Mesenchymal stem cell (in vitro differentiated cells and primary cell): Measurements from ENCODE around the gene FHOD1.
A peak's percentile ranks its signal among the peaks of the same experiment; 100 is the strongest.

ENCODE experiments used
- DNase-seq: peaks from one replicate; pipeline ENCODE4 v3.0.0-alpha.2; 2013
- H2AFZ ChIP-seq: one replicate; pipeline ENCODE4 v1.6.1; 2013; ENCODE audit warnings: low read depth, mild to moderate bottlenecking, control low read depth, inconsistent platforms, low read length, moderate library complexity
- H2AK5ac ChIP-seq: 2 replicates; pipeline ENCODE4 v1.6.1; 2013; ENCODE audit warnings: low read length, moderate library complexity, mild to moderate bottlenecking, inconsistent platforms; ENCODE audit not compliant: severe bottlenecking
- H2BK120ac ChIP-seq: one replicate; pipeline ENCODE4 v1.6.1; 2013; ENCODE audit warnings: low read depth, mild to moderate bottlenecking, inconsistent platforms, low read length, moderate library complexity
- H2BK12ac ChIP-seq, 2 experiments: one replicate each; pipeline ENCODE4 v1.6.1; 2013; ENCODE audit warnings: inconsistent platforms in 2 of 2, low read length in 2 of 2, mild to moderate bottlenecking in 2 of 2, moderate library complexity in 2 of 2, control low read depth in 1 of 2
- H2BK15ac ChIP-seq: one replicate; pipeline ENCODE4 v1.6.1; 2013; ENCODE audit warnings: mild to moderate bottlenecking, low read depth, inconsistent platforms; ENCODE audit not compliant: poor library complexity, severe bottlenecking
- H2BK5ac ChIP-seq: 2 replicates; pipeline ENCODE4 v1.6.1; 2013; ENCODE audit warnings: low read depth, mild to moderate bottlenecking, low read length, control low read depth, inconsistent platforms; ENCODE audit not compliant: poor library complexity, severe bottlenecking
- H3K14ac ChIP-seq, 2 experiments: one replicate each; pipeline ENCODE4 v1.6.1; 2013; ENCODE audit warnings: inconsistent platforms in 2 of 2, low read length in 2 of 2, control low read depth in 1 of 2, mild to moderate bottlenecking in 1 of 2, moderate library complexity in 1 of 2
- H3K18ac ChIP-seq, 2 experiments: one replicate each; pipeline ENCODE4 v1.6.1; 2013; ENCODE audit warnings: inconsistent platforms in 2 of 2, low read length in 2 of 2, control low read depth in 1 of 2, low read depth in 1 of 2, mild to moderate bottlenecking in 1 of 2
- H3K23ac ChIP-seq, 2 experiments: one replicate each; pipeline ENCODE4 v1.6.1; 2013; ENCODE audit warnings: inconsistent platforms in 2 of 2, low read length in 2 of 2, mild to moderate bottlenecking in 2 of 2, moderate library complexity in 2 of 2, control low read depth in 1 of 2
- H3K27ac ChIP-seq: 2 replicates; pipeline ENCODE4 v1.5.1; 2013; ENCODE audit warnings: mild to moderate bottlenecking, moderate library complexity, low read length, control low read depth, inconsistent platforms; ENCODE audit not compliant: poor library complexity, severe bottlenecking
- H3K27me3 ChIP-seq, 2 experiments: 2 replicates each; pipeline versions ENCODE4 v1.6.1 to v1.7.0; 2013; ENCODE audit warnings: low read length in 2 of 2, mild to moderate bottlenecking in 2 of 2, moderate library complexity in 2 of 2, control low read depth in 1 of 2, inconsistent platforms in 1 of 2; ENCODE audit not compliant: control insufficient read depth in 1 of 2, insufficient read depth in 1 of 2
- H3K36me3 ChIP-seq, 2 experiments: 2 replicates each; pipeline versions ENCODE4 v1.6.1 to v1.7.0; 2013; ENCODE audit warnings: low read length in 2 of 2, control low read depth in 1 of 2, inconsistent platforms in 1 of 2, low read depth in 1 of 2, mild to moderate bottlenecking in 1 of 2; ENCODE audit not compliant: insufficient read depth in 2 of 2, control insufficient read depth in 1 of 2
- H3K4ac ChIP-seq, 2 experiments: one replicate each; pipeline ENCODE4 v1.6.1; 2013; ENCODE audit warnings: inconsistent platforms in 2 of 2, low read length in 2 of 2, mild to moderate bottlenecking in 2 of 2, moderate library complexity in 2 of 2, control low read depth in 1 of 2, low read depth in 1 of 2
- H3K4me1 ChIP-seq: 2 replicates; pipeline ENCODE4 v1.6.1; 2013; ENCODE audit warnings: low read depth, low read length, control low read depth; ENCODE audit not compliant: control insufficient read depth, insufficient read depth
- H3K4me2 ChIP-seq: 2 replicates; pipeline ENCODE4 v1.6.1; 2013; ENCODE audit warnings: low read length, mild to moderate bottlenecking, inconsistent platforms; ENCODE audit not compliant: poor library complexity, severe bottlenecking
- H3K4me3 ChIP-seq, 2 experiments: 2 replicates each; pipeline versions ENCODE4 v1.5.1 to v1.7.0; 2013; ENCODE audit warnings: low read length in 2 of 2, mild to moderate bottlenecking in 2 of 2, control low read depth in 1 of 2, low read depth in 1 of 2; ENCODE audit not compliant: insufficient read depth in 1 of 2
- H3K79me1 ChIP-seq: replicated peaks from 2 replicates; pipeline ENCODE4 v1.6.1; 2013; ENCODE audit warnings: mild to moderate bottlenecking, control low read depth, low read length, inconsistent platforms; ENCODE audit not compliant: poor library complexity, severe bottlenecking
- H3K9ac ChIP-seq: 2 replicates; pipeline ENCODE4 v1.7.0; 2013; ENCODE audit warnings: mild to moderate bottlenecking, low read length, moderate library complexity
- H3K9me3 ChIP-seq: 2 replicates; pipeline ENCODE4 v1.7.0; 2013; ENCODE audit warnings: mild to moderate bottlenecking, low read length; ENCODE audit not compliant: control insufficient read depth
- H4K8ac ChIP-seq: one replicate; pipeline ENCODE4 v1.6.1; 2013; ENCODE audit warnings: inconsistent platforms, mild to moderate bottlenecking, low read length, moderate library complexity
- H4K91ac ChIP-seq: one replicate; pipeline ENCODE4 v1.6.1; 2013; ENCODE audit warnings: mild to moderate bottlenecking, low read length, inconsistent platforms
- WGBS: methylation state at CpG from one replicate; pipeline ENCODE4 v1.1.7; 2013; ENCODE audit warnings: mixed read lengths; 5-methylcytosine and 5-hydroxymethylcytosine counted together

The FHOD1 gene

DNA sequence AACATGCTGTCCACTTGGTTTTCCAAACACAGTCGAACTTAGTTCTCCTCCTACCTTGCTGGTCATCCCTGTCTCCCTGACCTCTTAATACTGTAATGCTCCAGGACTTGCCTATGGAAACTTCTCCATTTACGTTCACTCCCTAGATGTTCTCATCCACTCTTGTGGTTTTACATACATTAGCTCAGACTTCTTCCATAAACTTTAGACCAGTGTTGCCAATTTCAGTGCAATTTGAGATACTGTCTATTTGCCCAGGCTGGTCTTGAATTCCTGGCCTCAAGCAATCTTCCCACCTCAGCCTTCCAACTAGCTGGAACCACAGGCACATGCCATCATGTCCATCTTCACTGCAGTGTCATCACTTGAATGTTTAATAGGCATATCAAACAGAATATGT, 65.0 kb downstream of the FHOD1 start:
- H3K4me1 ChIP-seq, result peaks cover 41% of the 10 kb centered on the region
- no peak overlapping the region for H3K23ac ChIP-seq
- no peak overlapping the region for H2AK5ac ChIP-seq
- no peak overlapping the region for H3K4ac ChIP-seq
- peaks cover 0 to 15% of the 10 kb centered on the region in 2 experiments for H3K36me3 ChIP-seq
- H2BK120ac ChIP-seq, result no peak overlapping the region
- H2BK15ac ChIP-seq, result no peak overlapping the region
- H4K91ac ChIP-seq, result no peak overlapping the region
- no peak overlapping the region for H2BK12ac ChIP-seq
- H2AFZ ChIP-seq, result no peak overlapping the region
- peak overlapping the region; percentile 89 for H3K9ac ChIP-seq
- no peak overlapping the region for H2BK5ac ChIP-seq
- peak overlapping the region in 1 of 2 experiments; percentile 82 for H3K4me3 ChIP-seq
- no peak overlapping the region for H3K4me2 ChIP-seq
- H3K27me3 ChIP-seq, result no peaks in the 10 kb centered on the region
- no peaks in the 10 kb centered on the region for H3K9me3 ChIP-seq
- WGBS, result 88% methylated on average over 2 of the region's 2 CpGs
- H3K14ac ChIP-seq, result no peak overlapping the region
- H3K79me1 ChIP-seq, result peaks cover 27% of the 10 kb centered on the region
- no peak overlapping the region for H3K27ac ChIP-seq
- H3K18ac ChIP-seq, result no peak overlapping the region
- no peak overlapping the region for H4K8ac ChIP-seq
- DNase-seq, result peak; percentile 44

DNA sequence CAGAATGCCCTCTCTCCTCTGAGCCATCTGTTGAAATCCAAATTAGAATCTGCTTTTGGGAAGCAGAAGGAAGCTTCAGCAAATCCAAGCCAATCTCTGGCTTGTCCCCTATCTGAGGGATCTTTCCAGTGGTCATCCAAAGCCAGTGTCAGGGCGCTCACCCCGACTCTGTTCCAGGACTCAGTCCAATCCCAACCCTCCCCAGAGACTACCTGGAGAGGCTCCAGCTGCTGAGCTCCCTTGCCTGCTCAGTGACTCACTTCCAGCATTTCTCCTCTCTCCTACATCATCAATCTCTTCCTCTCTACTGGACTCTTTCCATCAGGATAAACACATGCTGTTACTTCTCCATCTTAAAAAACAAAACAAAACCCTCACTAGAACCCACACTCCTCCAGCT, 65.9 kb downstream of the FHOD1 start:
- no peak overlapping the region for H2BK120ac ChIP-seq
- H2AK5ac ChIP-seq, result no peak overlapping the region
- no peak overlapping the region for H2BK15ac ChIP-seq
- H3K4me3 ChIP-seq, result peak overlapping the region in 1 of 2 experiments; percentile 63
- H3K9ac ChIP-seq, result peak overlapping the region; percentile 43
- H3K27ac ChIP-seq, result no peak overlapping the region
- H3K23ac ChIP-seq, result peak overlapping the region in 1 of 2 experiments; percentile 23
- H3K27me3 ChIP-seq, result no peaks in the 10 kb centered on the region
- H4K91ac ChIP-seq, result no peak overlapping the region
- H3K36me3 ChIP-seq, result peaks cover 0 to 21% of the 10 kb centered on the region in 2 experiments
- DNase-seq, result peak; percentile 85
- no peaks in the 10 kb centered on the region for H3K9me3 ChIP-seq
- no peak overlapping the region for H3K4me2 ChIP-seq
- WGBS, result 44% methylated on average over 2 of the region's 2 CpGs
- H4K8ac ChIP-seq, result no peak overlapping the region
- H3K18ac ChIP-seq, result peak overlapping the region in 1 of 2 experiments; percentile 74
- no peak overlapping the region for H3K14ac ChIP-seq
- H3K4ac ChIP-seq, result no peak overlapping the region
- peaks cover 32% of the 10 kb centered on the region for H3K4me1 ChIP-seq
- H2AFZ ChIP-seq, result no peak overlapping the region
- H3K79me1 ChIP-seq, result peaks cover 27% of the 10 kb centered on the region
- H2BK12ac ChIP-seq, result no peak overlapping the region
- H2BK5ac ChIP-seq, result no peak overlapping the region

DNA sequence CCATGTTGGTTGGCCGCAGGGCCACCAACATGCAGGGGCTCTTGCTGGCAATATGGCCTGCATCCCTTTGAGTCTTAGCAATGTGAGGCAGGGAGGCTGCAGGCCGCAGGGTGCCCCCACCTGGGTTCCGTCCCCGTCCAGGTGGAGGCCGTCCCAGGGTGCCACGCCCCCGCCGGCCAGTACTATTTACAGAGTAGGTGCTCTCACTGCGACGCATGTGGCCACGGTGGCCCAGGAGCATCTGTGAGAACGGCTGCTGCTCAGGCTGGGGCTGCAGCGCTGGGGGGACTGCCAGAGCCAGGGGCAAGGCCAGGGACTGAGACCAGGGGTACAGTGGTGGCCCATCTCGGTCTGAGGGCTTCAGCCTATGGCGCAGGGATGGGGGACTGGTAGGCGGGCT, 67.1 kb downstream of the FHOD1 start:
- Histone ChIP-seq H2AFZ (no peak overlapping the region), H3K27ac (no peak overlapping the region), H3K36me3 (peaks cover 0 to 28% of the 10 kb centered on the region in 2 experiments), H3K4me3 (no peak overlapping the region), H3K18ac (no peak overlapping the region), H2BK5ac (no peak overlapping the region), H2BK12ac (no peak overlapping the region), H4K91ac (no peak overlapping the region), H3K14ac (no peak overlapping the region), H3K4ac (no peak overlapping the region), H3K27me3 (no peaks in the 10 kb centered on the region), H3K79me1 (peaks cover 27% of the 10 kb centered on the region), H2BK120ac (no peak overlapping the region), H3K9ac (no peak overlapping the region), H2BK15ac (no peak overlapping the region), H3K23ac (no peak overlapping the region), H2AK5ac (no peak overlapping the region), H3K9me3 (no peaks in the 10 kb centered on the region), H4K8ac (no peak overlapping the region), H3K4me2 (no peak overlapping the region), H3K4me1 (peaks cover 27% of the 10 kb centered on the region)
- WGBS, result 94% methylated on average over 16 of the region's 16 CpGs
- DNase-seq, result no peak

DNA sequence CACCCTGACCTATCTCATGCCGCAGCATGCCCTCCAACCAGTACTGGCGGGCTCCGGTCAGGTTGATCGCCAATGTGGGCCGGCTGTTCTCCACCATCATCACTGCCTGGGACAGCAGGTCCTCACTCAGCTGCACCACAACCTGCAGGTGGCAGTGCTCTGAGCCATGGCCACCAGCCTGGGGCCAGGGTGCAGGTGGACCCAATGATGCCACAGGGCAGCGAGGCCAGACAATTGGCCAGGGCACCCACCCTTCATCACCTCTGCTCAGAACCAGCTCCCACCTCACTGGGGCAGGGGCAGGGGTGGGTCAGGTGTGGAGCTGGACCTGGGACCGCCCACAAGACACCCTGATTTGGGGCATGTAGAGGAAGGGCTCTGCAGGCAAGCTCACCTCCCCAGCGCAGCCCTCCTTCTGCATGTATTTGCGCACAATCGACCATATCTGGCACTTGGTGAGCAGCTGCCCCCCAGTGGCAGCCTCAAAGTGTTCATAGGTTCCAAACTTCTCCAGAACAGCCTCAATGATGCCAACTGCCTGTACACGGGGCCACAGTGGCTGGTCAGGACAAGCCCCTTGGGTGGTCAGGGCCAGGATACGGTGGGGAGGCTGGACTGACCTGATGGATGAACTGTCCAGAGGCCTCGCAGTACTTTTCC, 67.7 kb downstream of the FHOD1 start:
- H3K9ac ChIP-seq, result no peak overlapping the region

More for the DNA sequence above, 67.7 kb downstream of the FHOD1 start:
- Histone ChIP-seq H2AFZ (no peak overlapping the region), H3K4me1 (peaks cover 25% of the 10 kb centered on the region), H3K36me3 (peaks cover 0 to 34% of the 10 kb centered on the region in 2 experiments), H4K8ac (no peak overlapping the region), H2BK15ac (no peak overlapping the region), H2BK5ac (no peak overlapping the region), H2BK120ac (no peak overlapping the region), H3K9me3 (no peaks in the 10 kb centered on the region), H4K91ac (no peak overlapping the region), H3K4ac (no peak overlapping the region), H3K4me3 (no peak overlapping the region), H3K27me3 (no peaks in the 10 kb centered on the region), H3K4me2 (no peak overlapping the region), H3K23ac (no peak overlapping the region), H3K18ac (no peak overlapping the region), H3K79me1 (peaks cover 27% of the 10 kb centered on the region), H2BK12ac (peak overlapping the region in 1 of 2 experiments; percentile 33), H3K14ac (peak overlapping the region in 1 of 2 experiments; percentile 26), H3K27ac (no peak overlapping the region), H2AK5ac (no peak overlapping the region)
- no peak for DNase-seq
- 94% methylated on average over 12 of the region's 13 CpGs for WGBS
